NCI-H2196 (cell line): ENCODE results near the gene ZMYND8.
"Not testable (repeated sequence)": the region's sequence is repeated elsewhere in the genome, so short reads cannot be mapped to it uniquely, and the experiment has no call there.

ENCODE experiments used
- DNase-seq: peaks from one replicate; lab custom pipeline; 2025; ENCODE audit not compliant: unreplicated experiment; lab: John Stamatoyannopoulos, UW

The ZMYND8 gene

DNA sequence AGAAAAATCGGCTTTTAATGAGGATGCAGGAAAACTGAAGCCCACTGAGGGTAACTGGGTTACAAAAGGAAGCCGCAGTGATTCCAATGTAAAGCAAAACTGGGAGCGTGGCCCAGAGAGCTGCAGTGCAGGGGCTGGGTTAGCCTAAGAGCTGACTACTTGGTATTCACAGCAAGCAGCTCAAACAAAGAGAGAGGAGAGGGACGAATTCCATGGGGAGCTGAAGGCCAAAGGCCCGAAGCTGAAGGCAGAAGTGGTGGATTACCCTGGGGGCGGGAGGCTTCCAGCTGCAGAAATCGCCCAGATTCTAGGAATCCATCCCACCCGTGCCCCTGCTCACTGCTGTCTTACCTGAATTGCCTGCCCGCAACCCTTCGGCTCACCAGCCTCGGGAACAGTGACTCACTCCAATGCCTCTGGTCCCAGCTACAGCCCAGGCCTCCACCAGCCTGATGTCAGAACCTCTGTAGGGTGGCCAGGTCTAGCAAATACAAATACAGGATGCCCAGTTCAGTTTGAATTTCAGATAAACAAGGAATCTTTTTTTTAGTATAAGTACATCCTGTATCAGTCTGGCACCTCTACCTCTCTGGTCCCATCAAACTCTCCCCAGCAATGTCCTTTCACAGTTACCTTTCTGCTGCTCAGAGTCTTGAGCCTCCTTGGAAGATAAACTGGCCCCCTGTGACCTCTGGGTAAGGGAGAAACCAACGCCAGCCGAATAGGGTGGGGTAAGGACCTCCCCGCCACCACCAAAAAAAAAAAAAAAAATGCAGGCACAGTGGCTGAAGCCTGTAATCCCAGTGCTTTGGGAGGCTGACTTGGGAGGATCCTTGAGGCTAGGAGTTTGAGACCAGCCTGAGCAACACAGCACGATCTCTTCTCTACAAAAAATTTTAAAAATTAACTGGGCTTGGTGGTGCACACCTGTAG lies 14.6 kb upstream of the ZMYND8 start:
- no peak for DNase-seq

- DNase-seq: no peak
These were observed 13.7 kb upstream of the ZMYND8 start for GRCh38 chr20:47370214-47370613.

- no peak for DNase-seq
These were observed 11.8 kb upstream of the ZMYND8 start for GRCh38 chr20:47368301-47368700.

DNA sequence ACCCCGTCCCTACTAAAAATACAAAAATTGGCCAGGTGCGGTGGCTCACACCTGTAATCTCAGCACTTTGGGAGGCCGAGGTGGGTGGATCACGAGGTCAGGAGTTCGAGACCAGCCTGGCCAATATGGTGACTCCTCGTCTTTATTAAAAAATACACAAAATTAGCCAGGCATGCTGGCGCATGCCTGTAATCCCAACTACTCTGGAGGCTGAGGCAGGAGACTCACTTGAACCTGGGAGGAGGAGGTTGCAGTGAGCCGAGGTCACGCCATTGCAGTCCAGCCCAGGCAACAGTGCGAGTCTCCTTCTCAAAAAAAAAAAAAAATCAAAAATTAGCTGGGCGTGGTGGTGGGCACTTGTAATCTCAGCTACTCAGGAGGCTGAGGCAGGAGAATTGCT lies 9.8 kb upstream of the ZMYND8 start:
- DNase-seq: not testable (repeated sequence)

DNA sequence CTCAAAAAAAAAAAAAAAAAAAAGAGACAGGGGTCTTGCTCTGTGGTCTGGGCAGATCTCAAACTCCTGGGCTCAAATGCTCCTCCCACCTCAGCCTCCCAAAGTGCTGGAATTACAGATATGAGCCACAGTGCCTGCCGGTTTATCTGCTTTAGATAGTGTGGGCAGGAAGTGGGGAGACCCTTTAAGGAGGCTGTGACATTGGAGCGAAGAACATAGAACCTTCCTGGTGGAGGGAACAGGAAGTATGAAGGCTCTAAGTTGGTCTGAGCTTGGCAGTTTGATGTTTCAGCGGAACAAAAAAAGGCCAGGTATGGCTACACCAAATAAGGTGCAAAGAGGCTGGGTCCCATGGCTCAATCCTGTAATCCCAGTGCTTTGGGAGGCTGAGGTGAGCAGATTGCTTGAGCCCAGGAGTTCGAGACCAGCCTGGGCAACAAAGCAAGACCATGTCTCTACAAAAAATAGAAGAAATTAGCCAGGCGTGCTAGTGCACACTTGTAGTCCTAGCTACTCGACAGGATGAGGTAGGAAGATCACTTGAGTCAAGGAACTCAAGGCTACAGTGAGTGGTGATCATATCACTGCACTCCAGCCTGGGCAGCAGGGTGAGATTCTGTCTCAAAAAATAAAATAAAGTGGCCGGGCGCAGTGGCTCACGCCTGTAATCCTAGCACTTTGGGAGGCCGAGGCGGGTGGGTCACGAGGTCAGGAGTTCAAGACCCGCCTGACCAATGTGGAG lies 8.7 kb upstream of the ZMYND8 start:
- no peak for DNase-seq

GRCh38 chr20:47362361-47363219 lies 6.1 kb upstream of the ZMYND8 start:
- no peak for DNase-seq

- no peak for DNase-seq
These were observed 4.8 kb upstream of the ZMYND8 start for GRCh38 chr20:47361057-47361915.

DNA sequence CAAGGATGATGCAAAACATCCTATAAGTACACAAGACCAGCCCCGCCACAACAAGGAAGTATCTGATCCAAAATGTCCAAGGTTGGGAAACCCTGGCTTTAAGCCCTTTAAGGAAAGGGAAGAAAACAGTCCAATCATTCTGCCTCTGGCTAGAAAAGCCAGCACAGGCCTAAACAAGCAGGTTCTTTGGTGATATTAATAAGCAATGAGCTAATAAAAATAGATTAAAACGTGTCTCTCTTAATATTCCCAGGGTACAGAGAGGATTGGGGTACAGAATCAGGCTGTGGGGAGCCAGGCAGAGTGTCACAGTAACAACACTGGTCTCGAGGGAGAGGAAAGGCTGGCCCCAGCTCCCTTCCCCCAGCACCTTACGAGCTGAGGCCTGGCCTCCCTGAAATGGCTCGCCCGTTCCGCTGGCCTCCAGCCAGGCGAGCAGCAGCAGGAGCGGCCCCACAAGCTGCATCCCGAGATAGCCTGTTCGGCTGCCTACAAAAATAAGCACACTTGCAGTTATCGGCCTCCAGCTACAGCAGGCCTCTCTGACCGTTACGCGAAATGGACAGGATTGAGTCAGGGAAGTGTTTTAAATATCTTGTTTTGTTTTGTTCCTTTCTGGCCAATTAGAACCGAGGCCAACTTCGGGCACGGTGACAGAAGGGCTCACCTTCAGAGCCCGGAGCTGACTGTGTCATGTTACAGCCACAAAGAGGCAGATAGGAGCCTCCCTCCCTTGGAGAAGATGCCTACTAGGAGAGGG lies 4.0 kb upstream of the ZMYND8 start:
- DNase-seq: peak; percentile 89

DNA sequence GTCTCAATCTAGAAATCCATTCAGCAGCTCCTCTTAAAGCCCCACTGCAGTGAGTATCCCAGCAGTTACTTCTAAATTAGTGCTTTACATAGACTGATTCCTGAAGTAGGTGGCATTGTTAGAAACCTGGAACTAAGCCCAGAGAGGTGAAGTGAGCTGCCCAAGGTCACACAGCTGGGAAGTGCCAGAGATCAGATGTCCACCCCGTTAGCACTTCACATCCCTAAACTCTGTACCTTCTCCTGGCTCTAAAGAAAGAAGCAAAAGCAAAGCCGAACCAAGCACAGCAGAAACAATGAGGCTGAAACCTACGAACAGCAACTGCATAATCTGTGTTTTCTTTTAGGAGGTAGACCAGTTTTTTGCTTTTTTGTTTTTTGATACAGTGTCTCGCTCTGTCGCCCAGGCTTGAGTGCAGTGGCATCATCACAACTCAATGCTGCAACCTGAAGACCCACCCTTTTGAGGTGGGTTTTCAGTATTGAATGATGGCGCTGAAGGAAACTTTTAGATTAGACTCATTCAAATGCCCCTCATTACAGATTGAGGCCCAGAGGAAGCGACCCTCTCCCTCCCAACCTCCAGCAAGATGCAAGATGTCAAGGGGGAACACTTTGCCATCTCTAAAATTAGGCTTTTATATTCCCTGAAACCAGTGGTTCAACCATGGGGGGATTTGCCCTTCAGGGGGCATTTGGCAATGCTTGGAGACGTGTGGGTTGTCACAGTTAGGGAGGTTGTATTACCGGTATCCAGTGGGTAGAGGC lies 3.2 kb upstream of the ZMYND8 start:
- DNase-seq: peak; percentile 50

DNA sequence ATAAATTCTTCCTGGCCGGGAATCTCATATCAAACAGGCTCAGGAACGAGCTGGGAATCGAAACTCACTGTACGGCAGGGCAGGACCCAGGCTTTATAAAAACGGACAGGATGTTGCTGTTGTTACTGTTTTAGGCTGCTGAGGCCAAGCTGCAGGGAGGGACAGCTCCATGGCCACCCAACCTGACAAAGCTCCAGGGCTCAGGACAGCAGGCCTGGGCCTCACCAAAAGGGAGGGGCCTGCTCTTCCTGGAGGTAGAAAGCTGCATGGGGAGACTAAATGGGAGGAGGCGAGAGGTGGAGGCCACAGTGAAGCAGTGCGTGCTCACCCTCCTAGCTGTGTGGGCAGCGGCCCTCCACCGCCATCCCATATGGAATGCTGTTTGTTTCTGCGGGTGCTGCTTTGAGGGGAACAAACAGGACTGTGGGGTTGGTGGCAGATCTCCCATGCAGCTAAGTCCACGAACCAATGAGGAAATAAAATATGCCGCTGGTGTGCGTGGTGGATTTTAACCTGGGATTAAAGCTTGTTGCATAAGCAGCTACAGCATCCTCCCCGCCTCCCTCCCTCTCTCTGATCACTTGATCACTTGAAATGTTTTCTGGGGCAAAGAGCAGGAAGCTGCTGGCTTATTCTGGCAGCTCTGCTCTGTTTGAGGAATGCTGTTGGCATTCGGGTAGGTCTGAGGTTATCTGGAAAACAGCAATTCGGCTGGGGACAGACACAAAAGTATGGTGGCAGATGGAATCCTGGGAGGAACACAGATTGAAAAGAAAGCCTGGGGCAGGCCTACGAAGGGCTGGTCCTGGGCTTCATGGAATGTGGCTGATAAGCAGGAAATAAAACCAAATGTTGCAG lies 2.4 kb upstream of the ZMYND8 start:
- peak; percentile 87 for DNase-seq

GRCh38 chr20:47358039-47358671 lies 1.7 kb upstream of the ZMYND8 start:
- DNase-seq: no peak

GRCh38 chr20:47357296-47358038 lies 968 bp upstream of the ZMYND8 start:
- DNase-seq: peak; percentile 70

DNA sequence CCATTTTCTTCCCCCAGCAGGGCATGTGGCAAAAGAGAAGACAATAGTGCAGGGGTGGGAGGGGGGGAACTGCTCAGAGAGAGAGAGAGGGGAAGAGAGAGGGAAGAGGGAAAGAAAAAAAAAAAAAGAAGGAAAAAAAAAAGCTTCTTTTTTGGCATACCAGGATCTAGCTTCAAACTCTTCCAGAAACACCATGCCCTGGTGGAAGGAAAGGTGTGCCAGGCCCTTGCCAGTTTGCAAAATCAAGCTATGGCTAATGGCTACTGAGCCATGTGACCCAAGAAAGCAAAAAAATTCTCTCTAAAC lies 326 bp downstream of the ZMYND8 start:
- no peak for DNase-seq

GRCh38 chr20:47355489-47356219 lies 845 bp downstream of the ZMYND8 start:
- DNase-seq: no peak

DNA sequence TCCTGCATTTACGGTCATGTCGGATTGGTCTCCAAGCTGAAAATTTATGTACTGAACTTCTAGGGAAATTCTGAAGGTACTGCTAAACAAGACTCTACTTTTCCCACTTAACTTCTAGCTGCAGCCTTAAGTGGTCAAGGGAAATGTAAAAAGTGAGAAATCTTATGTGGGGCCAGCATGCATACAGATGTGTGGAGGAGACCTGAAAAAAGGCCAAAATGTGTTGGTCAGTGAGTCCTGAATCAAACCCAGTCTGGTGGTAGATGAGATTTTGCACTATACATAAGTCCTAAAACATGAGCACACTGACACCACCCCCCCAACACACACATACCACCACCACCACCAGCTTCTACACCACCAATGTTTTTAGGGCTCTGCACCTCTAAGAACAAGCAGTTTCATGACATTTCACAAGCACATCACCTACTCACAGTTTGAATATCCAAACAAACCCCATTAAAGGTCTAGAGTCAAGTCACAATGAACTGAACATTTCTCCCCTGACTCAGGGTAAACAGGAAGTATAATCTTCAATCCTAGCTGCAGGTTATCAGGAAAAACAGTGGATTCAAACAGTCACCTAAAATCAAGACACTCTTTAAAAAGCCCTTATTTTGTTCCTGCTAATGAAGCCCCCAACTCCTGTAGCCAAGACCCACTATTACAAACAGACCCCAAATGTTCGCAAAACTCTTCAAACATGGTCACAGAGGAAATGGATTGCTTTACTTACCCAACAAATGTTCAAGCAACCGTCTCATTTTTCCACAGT lies 1.6 kb downstream of the ZMYND8 start:
- DNase-seq: no peak

DNA sequence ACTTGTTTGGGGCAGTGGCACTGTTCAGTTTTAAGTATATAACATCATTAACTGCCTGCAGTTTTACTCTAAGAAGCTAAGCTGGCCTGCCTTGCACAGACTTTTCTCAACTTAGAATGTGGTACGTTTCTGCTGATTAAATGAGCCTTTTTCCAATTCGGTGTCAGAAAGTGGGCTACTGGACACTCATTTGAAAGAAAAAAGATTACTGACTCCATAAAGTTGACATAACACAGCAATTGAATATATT lies 2.1 kb downstream of the ZMYND8 start:
- DNase-seq: no peak
